MCF 10A (cell line): ENCODE measurements around the gene ACAN. TPM values are rescaled to one million over a fixed set of nuclear protein-coding genes. Genes with fewer than 3 reads are reported as not detected.

Experiments used
- Bru-seq: library from RNA; stranded (reverse); fragments of 400-500 nt; gene quantifications from one replicate; lab custom pipeline; 2021; lab: Mats Ljungman, UMichigan
- BruChase-seq, 2 experiments: library from RNA; stranded (reverse); fragments of 400-500 nt; gene quantifications; one replicate each; lab custom pipeline; 2021; lab: Mats Ljungman, UMichigan
- BruUV-seq: library from RNA; stranded (reverse); fragments of 400-500 nt; replicated peaks from 2 replicates; lab custom pipeline; 2021; lab: Mats Ljungman, UMichigan
- CTCF ChIA-PET: fragments of 300-600 bp; sonication (Branson Sonifier 250); formaldehyde crosslinking; extraction: SDS; loops from one replicate; lab custom pipeline; 2021; ENCODE audit warnings: antibody characterized with exemption, inconsistent platforms; lab: Yijun Ruan, JAX
- POLR2A ChIA-PET: fragments of 300-600, 350-650 bp; sonication (Branson Sonifier 250); formaldehyde crosslinking; extraction: SDS; loops from one replicate; lab custom pipeline; 2020; ENCODE audit warnings: antibody characterized with exemption, inconsistent platforms; lab: Yijun Ruan, JAX
- DNase-seq: peaks from one replicate; pipeline ENCODE4 v3.0.0-alpha.2; 2018; ENCODE audit not compliant: unreplicated experiment
- H3K27ac Mint-ChIP-seq: one replicate; pipeline ENCODE4 v1.8.0; 2022; ENCODE audit warnings: mild to moderate bottlenecking, low read depth, mixed read lengths; ENCODE audit not compliant: unreplicated experiment
- H3K27me3 Mint-ChIP-seq: one replicate; pipeline ENCODE4 v1.8.0; 2022; ENCODE audit warnings: mixed read lengths; ENCODE audit not compliant: insufficient read depth, unreplicated experiment
- H3K36me3 Mint-ChIP-seq: one replicate; pipeline ENCODE4 v1.8.0; 2022; ENCODE audit warnings: mild to moderate bottlenecking, moderate library complexity, mixed read lengths; ENCODE audit not compliant: insufficient read depth, unreplicated experiment
- H3K4me1 Mint-ChIP-seq: one replicate; pipeline ENCODE4 v1.8.0; 2022; ENCODE audit warnings: mixed read lengths; ENCODE audit not compliant: insufficient read depth, unreplicated experiment
- H3K4me3 Mint-ChIP-seq: one replicate; pipeline ENCODE4 v1.8.0; 2022; ENCODE audit warnings: mild to moderate bottlenecking, moderate library complexity, mixed read lengths; ENCODE audit not compliant: unreplicated experiment
- H3K9me3 Mint-ChIP-seq: one replicate; pipeline ENCODE4 v1.8.0; 2022; ENCODE audit warnings: mixed read lengths; ENCODE audit not compliant: unreplicated experiment
- CTCF ChIP-seq: fragments of 200-600 bp; IDR thresholded peaks from one replicate; pipeline ENCODE4 v1.8.0; 2022; ENCODE audit warnings: antibody characterized with exemption, mild to moderate bottlenecking; ENCODE audit not compliant: unreplicated experiment
- intact Hi-C: fragments of 100-400 bp; cut with micrococcal nuclease; formaldehyde crosslinking; loops from 2 replicates; pipeline ENCODE4 v1.14.1; 2022
- long read RNA-seq: library from polyadenylated mRNA; stranded (forward); transcript quantifications from one replicate; pipeline ENCODE4 v2.0.0, GENCODE V29; 2022
- total RNA-seq: library from RNA; stranded (reverse); gene quantifications from 2 replicates; pipeline ENCODE4 v1.2.3, GENCODE V29; 2022

The ACAN gene
- not detected in 2 replicates for total RNA-seq
- not detected for Bru-seq, nascent RNA
- BruChase-seq, experiment 1, labeled RNA remaining after a 6-hour chase, result percentile 1 among the genes with signal in this experiment
- not detected for BruChase-seq, experiment 2, labeled RNA remaining after a 2-hour chase
- long read RNA-seq, result 0 reads

GRCh38 chr15:88803241-88803919 lies at the start of gene ACAN:
Gene ACAN (plus strand): TSS chr15:88803436. CDS start chr15:88836207, 32,771 bp downstream.
- POLR2A ChIA-PET, result no interaction called here
- no peak for TF ChIP-seq CTCF
- CTCF ChIA-PET, result interaction anchor here (0.5 to 1.8 kb wide), 3 partner anchors 66 to 178 kb away, joined by 3 to 5 read pairs (median 3); no protein-coding TSS in a partner anchor
- DNase-seq, result no peak
- Mint-ChIP-seq H3K9me3 (no peaks in the 10 kb centered on the region), H3K4me3 (no peak within 1 kb of the TSS), H3K36me3 (peaks cover 7% of the 10 kb centered on the region), H3K27me3 (peaks cover 35% of the 10 kb centered on the region), H3K4me1 (peaks cover 12% of the 10 kb centered on the region), H3K27ac (no peak within 1 kb of the TSS)
- intact Hi-C loops, result loop anchor here (10.0 kb wide), 2 partner anchors 91 to 149 kb away; partner anchors contain the start of gene HAPLN3
- no TSS peak for BruUV-seq

- no TSS peak for BruUV-seq
- H3K4me3 Mint-ChIP-seq, result no peak overlapping the region
- POLR2A ChIA-PET, result interaction anchor here (0.6 kb wide), 1 partner anchor 118 kb away, joined by 3 read pairs; no protein-coding TSS in a partner anchor
- CTCF ChIA-PET, result no interaction called here
- no peak for DNase-seq
- H3K36me3 Mint-ChIP-seq, result no peaks in the 10 kb centered on the region
- H3K4me1 Mint-ChIP-seq, result no peaks in the 10 kb centered on the region
- peaks cover 13% of the 10 kb centered on the region for H3K9me3 Mint-ChIP-seq
- H3K27me3 Mint-ChIP-seq, result peaks cover 2% of the 10 kb centered on the region
- intact Hi-C loops, result no loop called here
- H3K27ac Mint-ChIP-seq, result no peak overlapping the region
- TF ChIP-seq CTCF, result no peak
Measured at GRCh38 chr15:88756521-88756920, 46.7 kb upstream of the ACAN start.

GRCh38 chr15:88756921-88757320 lies 46.3 kb upstream of the ACAN start:
- Mint-ChIP-seq H3K27me3 (no peaks in the 10 kb centered on the region), H3K9me3 (peaks cover 13% of the 10 kb centered on the region)
- BruUV-seq, result no TSS peak

More at GRCh38 chr15:88756921-88757320, 46.3 kb upstream of the ACAN start:
- no peak for DNase-seq
- TF ChIP-seq CTCF, result no peak
- ChIA-PET CTCF (no interaction called here), POLR2A (interaction anchor here (0.6 kb wide), 1 partner anchor 119 kb away, joined by 3 read pairs; no protein-coding TSS in a partner anchor)
- Mint-ChIP-seq H3K4me1 (no peaks in the 10 kb centered on the region), H3K36me3 (no peaks in the 10 kb centered on the region), H3K27ac (no peak overlapping the region), H3K4me3 (no peak overlapping the region)
- intact Hi-C loops, result no loop called here
